HG02763 (cell line): ENCODE results near the gene MFSD12.
"Not testable (repeated sequence)": the region's sequence is repeated elsewhere in the genome, so short reads cannot be mapped to it uniquely, and the experiment has no call there.

Source experiments
- ATAC-seq: cut with Tn5 transposase; IDR thresholded peaks from one replicate; pipeline ENCODE4 v1.9.1; 2021; ENCODE audit warnings: mild to moderate bottlenecking, moderate library complexity; ENCODE audit not compliant: unreplicated experiment

Gene MFSD12

DNA sequence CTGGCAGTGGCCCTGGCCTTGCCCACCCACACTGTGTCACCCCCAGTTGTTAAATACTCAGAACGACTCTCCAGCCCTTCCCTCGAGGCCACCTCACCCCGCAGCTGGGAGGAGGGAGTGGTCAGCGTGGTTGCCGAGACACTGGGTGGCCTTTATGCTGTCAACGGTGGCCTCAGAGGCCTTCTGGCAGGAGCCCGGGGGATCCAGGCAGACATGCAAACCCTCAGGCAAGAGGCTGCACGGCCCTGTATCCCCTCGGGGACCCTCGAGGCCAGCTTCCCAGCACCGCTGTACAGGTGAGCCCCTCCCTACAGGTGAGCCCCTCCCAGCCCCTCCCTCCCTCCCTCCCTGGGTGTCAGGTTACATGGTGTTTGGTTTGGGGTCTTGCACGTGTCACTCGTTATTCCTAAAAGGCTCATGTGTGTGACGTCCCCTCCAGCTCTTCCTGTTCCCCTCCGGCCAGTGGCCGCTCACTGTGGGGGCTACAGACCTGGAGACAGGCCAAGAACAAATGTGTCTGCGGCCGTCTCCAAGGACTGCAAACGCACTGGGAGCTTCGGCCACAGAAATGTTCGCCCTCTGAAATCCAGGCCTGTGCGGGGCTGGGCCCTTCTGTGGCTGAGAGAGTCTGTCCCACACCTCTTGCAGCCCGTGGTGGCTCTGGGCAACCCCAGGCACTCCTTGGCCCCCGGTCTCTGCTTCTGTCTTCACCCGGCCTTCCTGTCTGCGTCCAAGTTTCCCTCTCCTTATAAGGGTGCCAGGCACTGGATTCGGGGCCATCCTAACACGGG, 18.2 kb downstream of the MFSD12 start, which contains the start of gene TEKTIP1:
TEKTIP1 (plus strand) TSS at position 210 of the 791 bp plus-strand sequence; CDS start at position 214, 4 bp downstream.
- no peak for ATAC-seq

DNA sequence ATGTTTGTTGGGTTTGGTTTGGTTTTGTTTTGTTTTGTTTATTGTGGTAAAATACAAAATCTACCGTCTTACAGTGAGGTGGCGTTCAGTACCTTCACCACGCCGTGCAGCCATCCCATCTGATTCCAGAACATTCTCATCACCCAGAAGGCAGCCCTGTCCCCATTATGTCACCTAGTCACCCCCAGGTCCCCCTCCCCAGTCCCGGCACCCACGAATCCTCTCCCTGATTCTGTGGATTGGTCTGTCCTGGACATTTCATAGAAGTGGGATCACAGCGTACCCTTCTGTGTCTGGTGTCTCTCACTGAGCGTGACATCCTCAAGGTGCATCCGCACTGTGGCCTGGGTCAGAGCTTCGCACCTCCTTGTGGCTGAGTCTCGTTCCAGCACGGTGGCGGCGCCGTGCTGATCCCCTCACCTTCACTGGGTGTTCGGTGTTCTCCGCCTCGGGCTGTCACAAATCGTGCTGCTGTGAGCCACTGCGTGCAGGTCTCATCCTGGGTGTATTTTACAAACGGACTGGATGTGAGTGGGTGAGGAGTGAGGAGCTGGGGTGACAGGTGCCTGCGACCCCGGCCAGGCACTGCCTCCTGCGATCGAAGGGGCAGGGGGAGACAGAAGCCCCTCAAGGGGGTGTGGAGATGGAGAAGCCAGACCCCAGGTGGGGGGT, 19.0 kb downstream of the MFSD12 start:
- no peak for ATAC-seq

GRCh38 chr19:3537438-3538240, 19.7 kb downstream of the MFSD12 start:
- no peak for ATAC-seq

DNA sequence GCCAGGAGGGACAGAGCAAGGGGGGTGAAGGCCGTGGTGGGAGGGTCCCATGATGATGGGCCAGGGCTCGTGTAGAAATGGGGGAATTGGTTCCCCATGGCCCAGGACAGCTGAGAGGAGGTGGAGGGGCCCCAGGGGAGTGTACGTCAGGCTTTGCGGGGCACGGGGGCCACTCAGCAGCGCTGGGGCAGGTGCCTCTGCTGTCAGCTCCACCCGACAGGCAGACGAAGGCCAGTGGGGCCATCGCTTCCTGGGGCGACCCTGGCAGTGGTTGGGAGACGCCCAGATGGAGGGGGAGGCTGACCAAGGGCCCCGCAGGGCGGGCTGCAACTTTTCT, 20.3 kb downstream of the MFSD12 start:
- no peak for ATAC-seq

- ATAC-seq: no peak
Observed at GRCh38 chr19:3536429-3537100, 20.8 kb downstream of the MFSD12 start.

DNA sequence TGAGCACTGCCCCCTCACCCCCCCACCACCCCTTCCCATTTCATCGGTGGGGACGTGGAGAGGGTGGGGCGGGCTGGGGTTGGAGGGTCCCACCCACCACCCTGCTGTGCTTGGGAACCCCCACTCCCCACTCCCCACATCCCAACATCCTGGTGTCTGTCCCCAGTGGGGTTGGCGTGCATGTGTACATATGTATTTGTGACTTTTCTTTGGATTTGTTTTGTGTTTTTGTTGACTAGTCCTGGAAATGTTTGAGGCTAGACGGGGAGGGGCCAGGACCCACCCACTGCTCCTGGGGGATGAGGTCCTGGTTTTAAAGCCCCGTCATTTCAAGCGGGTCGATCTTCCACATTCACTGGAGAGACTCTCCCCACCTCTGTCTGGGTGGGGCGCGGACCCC, 21.4 kb downstream of the MFSD12 start:
- ATAC-seq: no peak

GRCh38 chr19:3535563-3535965, 21.8 kb downstream of the MFSD12 start:
- no peak for ATAC-seq

- ATAC-seq: no peak
Observed at GRCh38 chr19:3535235-3535535, 22.2 kb downstream of the MFSD12 start.

GRCh38 chr19:3534375-3535234, 22.8 kb downstream of the MFSD12 start:
- ATAC-seq: no peak

- ATAC-seq: no peak
Observed at GRCh38 chr19:3533563-3534216, 23.7 kb downstream of the MFSD12 start.

GRCh38 chr19:3533033-3533432, 24.4 kb downstream of the MFSD12 start:
- no peak for ATAC-seq

- ATAC-seq: no peak
Observed at GRCh38 chr19:3532154-3532786, 25.1 kb downstream of the MFSD12 start.

DNA sequence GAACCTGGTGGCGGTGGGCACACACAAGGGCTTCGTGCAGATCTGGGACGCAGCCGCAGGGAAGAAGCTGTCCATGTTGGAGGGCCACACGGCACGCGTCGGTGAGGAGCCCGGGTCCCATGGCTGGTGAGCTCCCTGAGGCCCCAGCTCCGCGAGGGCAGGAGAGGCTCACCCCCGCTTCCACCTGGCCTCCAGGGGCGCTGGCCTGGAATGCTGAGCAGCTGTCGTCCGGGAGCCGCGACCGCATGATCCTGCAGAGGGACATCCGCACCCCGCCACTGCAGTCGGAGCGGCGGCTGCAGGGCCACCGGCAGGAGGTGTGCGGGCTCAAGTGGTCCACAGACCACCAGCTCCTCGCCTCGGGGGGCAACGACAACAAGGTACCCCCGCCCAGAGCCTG, 25.7 kb downstream of the MFSD12 start:
- no peak for ATAC-seq

DNA sequence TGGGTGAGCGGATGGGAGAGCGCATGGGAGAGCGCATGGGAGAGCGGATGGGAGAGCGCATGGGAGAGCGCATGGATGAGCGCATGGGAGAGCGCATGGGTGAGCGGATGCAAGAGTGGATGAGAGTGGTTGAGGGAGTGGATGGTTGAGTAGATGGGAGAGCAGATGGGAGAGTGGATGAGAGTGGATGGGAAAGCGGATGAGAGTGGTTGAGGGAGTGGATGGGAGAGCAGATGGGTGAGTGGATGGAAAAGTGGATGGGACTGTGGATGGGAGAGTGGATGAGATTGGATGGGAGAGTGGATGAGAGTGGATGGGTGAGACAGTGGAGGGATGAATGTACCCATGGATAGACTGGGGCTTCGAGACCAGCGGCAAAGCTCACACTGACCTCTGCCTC, 27.0 kb downstream of the MFSD12 start:
- ATAC-seq: no peak

GRCh38 chr19:3529299-3529698, 28.1 kb downstream of the MFSD12 start:
- ATAC-seq: not testable (repeated sequence)

- no peak for ATAC-seq
Observed at GRCh38 chr19:3528539-3529211, 28.7 kb downstream of the MFSD12 start.

- ATAC-seq: no peak
Observed at GRCh38 chr19:3528080-3528479, 29.3 kb downstream of the MFSD12 start.

DNA sequence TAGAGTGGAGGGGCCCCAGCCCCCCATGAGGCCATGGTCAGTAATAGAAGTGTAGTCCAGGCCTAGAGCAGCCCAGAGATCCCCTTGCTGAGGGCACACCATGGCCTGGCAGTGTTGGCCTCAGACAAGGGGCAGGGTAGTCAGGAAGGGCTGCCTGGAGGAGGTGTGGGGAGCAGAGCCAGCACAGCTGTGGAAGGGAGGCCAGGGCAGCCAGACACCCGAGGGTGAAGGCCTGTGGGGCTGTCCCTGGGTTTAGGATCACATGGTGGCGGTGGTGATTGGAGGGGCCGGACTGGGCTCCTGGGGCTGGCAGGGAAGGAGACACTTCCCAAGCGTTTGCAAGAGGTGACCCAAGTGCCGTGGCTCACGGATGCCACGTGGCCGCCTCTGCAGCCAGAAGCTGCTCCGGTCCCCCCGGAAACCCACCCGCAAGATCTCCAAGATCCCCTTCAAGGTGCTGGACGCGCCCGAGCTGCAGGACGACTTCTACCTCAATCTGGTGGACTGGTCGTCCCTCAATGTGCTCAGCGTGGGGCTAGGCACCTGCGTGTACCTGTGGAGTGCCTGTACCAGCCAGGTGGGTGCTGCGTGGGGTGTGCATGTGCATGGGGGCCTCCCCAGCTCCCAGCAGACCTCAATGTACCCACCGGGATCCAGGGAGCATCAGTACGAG, 30.0 kb downstream of the MFSD12 start:
- no peak for ATAC-seq
